Activated CD4-positive, alpha-beta T cell treated with anti-CD3 and anti-CD28 coated beads for 1 hour (primary cell): ENCODE results near the gene MYH8.

Experiments used
- DNase-seq: peaks from one replicate; pipeline ENCODE4 v3.0.0-alpha.2; 2020

The MYH8 gene

DNA sequence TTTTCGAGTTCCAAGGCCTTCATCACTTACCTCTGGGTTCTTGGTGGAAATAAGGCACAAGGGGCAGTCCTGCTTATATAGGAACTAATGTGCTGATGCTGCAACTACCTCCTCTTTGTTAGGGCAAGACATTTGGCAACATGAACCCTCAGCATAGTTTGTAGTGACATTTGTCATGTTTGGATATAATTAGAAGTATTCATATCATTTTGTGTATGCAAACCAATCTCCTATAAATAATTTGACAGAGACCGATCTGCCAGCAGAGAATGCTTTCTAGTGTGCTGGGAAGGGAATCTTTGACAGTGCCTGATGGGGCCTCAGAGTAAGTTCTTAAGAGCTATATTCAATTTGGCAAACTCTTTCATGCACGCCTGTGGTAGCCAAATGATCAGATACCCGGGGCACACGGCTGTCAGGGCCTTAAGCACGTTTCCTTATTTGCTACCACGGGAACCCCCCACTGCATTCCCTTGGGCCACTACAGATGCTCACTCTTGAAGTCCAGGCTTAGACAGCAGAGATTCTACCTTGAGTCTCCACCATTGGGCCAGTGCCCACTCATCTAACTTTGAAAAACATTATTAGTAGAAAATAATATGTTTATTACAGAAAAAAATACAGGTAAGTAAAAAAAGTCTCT, at the start of gene MYH8:
TSS of gene MYH8 (minus strand) at position 51 of the 643 bp plus-strand sequence. CDS start 1,723 bp downstream, outside the sequence.
- no peak for DNase-seq

DNA sequence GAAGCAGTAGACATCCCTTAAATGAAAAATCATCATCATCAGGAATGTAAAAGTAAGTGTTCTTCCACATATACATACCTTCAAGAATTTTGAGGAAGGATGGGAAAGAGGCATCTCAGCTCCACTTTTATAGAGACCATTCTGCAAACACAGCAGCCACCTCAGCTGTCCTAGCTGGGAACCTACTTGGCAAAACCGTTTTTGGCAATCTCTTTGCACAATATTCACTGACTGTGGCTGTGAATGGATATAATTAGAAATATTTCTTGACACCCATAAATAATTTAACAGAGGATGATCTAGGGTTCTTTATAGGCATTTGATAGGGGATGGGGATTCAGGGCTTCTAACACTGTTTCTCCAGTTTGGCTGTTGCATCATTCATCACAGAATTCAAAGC, 47.7 kb upstream of the MYH8 start, which contains the start of gene MYH4:
TSS of gene MYH4 (minus strand) at position 101 of the 400 bp plus-strand sequence. CDS start 2,814 bp downstream, outside the sequence.
- DNase-seq, result no peak

- no peak for DNase-seq
These were observed 41.7 kb upstream of the MYH8 start for GRCh38 chr17:10463402-10463801.

- DNase-seq, result no peak
These were observed 38.3 kb upstream of the MYH8 start for GRCh38 chr17:10460062-10460461.

GRCh38 chr17:10458701-10459100, 37.0 kb upstream of the MYH8 start:
- no peak for DNase-seq

- no peak for DNase-seq
These were observed 36.2 kb upstream of the MYH8 start for GRCh38 chr17:10457952-10458351.

- no peak for DNase-seq
These were observed 25.5 kb upstream of the MYH8 start for GRCh38 chr17:10447026-10447931.

DNA sequence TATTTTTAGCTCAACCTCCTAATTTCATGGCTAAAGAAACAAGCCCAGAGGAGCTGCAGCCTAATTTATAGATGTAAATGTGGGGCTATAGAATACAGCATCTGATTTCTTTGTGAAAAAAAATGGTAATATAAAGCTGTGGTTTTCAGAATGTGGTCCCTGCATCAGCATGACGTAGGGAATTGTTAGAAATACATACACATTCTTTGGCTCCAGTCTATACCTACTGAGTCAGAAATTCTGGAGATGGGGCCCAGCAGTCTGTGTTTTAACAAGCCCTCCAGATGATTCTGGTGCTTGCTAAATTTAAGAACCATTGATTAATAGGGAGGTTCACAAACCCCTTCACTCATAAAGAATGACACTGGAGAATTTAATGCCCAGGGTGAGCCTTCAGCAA, 18.1 kb upstream of the MYH8 start:
- no peak for DNase-seq

- DNase-seq, result no peak
These were observed 13.3 kb upstream of the MYH8 start for GRCh38 chr17:10435096-10435495.

GRCh38 chr17:10429421-10430045, 7.8 kb upstream of the MYH8 start:
- DNase-seq, result no peak

GRCh38 chr17:10428781-10429180, 7.0 kb upstream of the MYH8 start:
- no peak for DNase-seq

DNA sequence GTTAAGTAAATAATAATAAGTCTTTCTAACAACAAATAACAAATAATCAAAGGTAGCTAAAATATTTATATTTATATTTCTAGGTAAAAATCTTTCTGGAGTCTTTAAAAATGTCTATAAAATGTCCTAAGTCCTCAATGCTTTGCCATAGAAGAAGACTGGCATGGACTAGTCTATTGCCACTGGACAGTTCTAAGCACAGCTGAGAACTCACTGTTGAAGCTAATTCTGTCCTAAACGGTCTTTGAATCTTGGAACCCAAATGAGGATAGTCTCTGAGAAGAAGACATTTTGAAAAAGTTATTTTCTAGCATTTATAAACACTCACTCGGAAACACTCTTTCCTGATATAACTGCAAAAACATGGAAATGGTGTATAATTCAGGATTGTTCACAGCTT, 539 bp downstream of the MYH8 start:
- DNase-seq, result no peak

DNA sequence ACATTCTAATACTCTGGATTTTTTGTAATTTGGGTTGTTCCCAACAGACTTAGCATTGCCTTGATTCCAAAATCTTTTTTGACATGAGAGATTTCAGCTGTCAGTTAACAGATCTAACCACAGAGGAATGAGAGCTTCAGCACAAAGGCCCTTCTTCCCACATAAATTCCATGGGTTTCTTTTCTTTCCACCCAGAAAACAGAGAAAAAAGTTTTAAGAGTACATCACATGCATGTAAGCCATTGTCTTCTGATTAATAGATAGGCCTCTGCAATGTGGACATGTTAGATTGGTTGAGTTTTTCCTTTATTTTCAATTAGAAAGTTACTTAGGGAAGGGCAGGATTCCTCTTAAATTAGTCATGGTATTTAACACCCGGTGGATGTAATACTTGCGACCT, 939 bp downstream of the MYH8 start:
- no peak for DNase-seq

- DNase-seq, result no peak
These were observed 4.3 kb downstream of the MYH8 start for GRCh38 chr17:10417431-10417830.

GRCh38 chr17:10415161-10415560, 6.6 kb downstream of the MYH8 start:
- DNase-seq, result no peak

- no peak for DNase-seq
These were observed 18.2 kb downstream of the MYH8 start for GRCh38 chr17:10403589-10403988.

DNA sequence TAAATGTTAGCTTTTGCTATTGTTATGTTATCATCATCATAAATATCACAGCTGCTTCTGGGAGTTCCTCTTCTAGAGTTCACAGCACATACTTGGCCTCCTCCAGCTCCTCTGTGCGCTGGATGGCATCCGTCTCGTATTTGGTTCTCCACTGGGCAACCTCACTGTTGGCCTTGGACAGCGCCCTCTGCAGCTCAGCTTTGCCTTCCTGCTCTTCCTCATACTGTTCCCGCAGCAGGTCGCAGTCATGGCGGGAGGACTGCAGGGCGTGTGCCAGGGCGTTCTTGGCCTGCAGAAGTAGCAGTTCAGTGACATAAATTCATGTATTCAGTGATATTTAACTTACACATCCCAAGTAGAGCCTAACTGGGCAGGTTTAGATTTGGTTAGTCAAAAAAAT, 23.4 kb downstream of the MYH8 start:
- no peak for DNase-seq

- no peak for DNase-seq
These were observed 25.1 kb downstream of the MYH8 start for GRCh38 chr17:10396524-10397163.

DNA sequence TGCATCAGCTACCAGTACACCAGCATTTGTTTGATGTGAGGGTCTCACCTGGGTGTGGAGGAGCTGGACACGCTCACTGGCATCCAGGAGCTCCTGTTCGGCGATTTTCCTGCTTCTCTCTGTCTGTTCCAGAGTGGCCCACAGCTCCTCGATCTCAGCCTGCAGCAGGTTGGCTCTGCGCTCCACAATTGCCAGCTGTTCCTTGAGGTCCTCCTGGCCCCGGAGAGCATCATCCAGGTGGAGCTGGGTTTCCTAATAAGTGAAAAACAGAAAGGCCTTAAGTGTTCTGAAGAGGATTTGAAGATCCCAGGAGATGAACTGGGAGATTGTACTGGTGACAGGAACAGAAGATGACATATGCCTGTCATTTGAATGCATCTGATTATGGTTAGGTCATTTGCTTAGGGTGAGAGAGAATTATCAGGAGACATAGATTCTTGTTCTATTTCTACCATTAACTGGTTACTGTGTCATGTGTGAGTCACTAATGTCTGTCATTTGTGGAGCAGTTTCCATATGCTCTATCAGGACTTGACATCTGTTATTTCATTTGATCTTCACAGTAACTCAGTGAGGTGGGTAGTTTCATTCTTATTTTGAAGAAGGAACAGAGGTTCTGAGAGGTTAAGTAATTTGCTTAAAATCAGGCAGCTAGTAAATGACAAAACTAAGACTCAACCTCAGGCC, 27.4 kb downstream of the MYH8 start:
- no peak for DNase-seq

- no peak for DNase-seq
These were observed 28.9 kb downstream of the MYH8 start for GRCh38 chr17:10392880-10393279.

GRCh38 chr17:10385871-10386270, 35.9 kb downstream of the MYH8 start:
- no peak for DNase-seq

GRCh38 chr17:10384175-10384574, 37.6 kb downstream of the MYH8 start:
- no peak for DNase-seq
